Ectodermal cell (in vitro differentiated cells): Measurements from ENCODE around the gene MYH14.
"Not testable (repeated sequence)": the region's sequence is repeated elsewhere in the genome, so short reads cannot be mapped to it uniquely, and the experiment has no call there.

Experiments
- H3K27ac ChIP-seq: 2 replicates; pipeline ENCODE4 v1.7.0; 2013; ENCODE audit warnings: mild to moderate bottlenecking, low read depth, low read length; ENCODE audit not compliant: insufficient read depth, poor library complexity, severe bottlenecking
- H3K27me3 ChIP-seq: 2 replicates; pipeline ENCODE4 v1.7.0; 2013; ENCODE audit warnings: mild to moderate bottlenecking, low read length; ENCODE audit not compliant: insufficient read depth, control insufficient read depth, poor library complexity, severe bottlenecking
- H3K36me3 ChIP-seq: one replicate; pipeline ENCODE4 v1.7.0; 2013; ENCODE audit warnings: low read length; ENCODE audit not compliant: control insufficient read depth, insufficient read depth
- H3K4me1 ChIP-seq: one replicate; pipeline ENCODE4 v1.7.0; 2013; ENCODE audit warnings: low read length; ENCODE audit not compliant: control insufficient read depth, insufficient read depth
- H3K4me3 ChIP-seq: 2 replicates; pipeline ENCODE4 v1.7.0; 2013; ENCODE audit warnings: low read depth, low read length, control low read depth; ENCODE audit not compliant: insufficient read depth
- H3K9me3 ChIP-seq: 2 replicates; pipeline ENCODE4 v1.7.0; 2013; ENCODE audit warnings: mild to moderate bottlenecking, low read length, moderate library complexity; ENCODE audit not compliant: control insufficient read depth
- WGBS, 2 experiments: methylation state at CpG; one replicate each; pipeline ENCODE4 v1.1.7; 2013; ENCODE audit warnings: missing lambda C conversion rate in 2 of 2; 5-methylcytosine and 5-hydroxymethylcytosine counted together

Gene MYH14

DNA sequence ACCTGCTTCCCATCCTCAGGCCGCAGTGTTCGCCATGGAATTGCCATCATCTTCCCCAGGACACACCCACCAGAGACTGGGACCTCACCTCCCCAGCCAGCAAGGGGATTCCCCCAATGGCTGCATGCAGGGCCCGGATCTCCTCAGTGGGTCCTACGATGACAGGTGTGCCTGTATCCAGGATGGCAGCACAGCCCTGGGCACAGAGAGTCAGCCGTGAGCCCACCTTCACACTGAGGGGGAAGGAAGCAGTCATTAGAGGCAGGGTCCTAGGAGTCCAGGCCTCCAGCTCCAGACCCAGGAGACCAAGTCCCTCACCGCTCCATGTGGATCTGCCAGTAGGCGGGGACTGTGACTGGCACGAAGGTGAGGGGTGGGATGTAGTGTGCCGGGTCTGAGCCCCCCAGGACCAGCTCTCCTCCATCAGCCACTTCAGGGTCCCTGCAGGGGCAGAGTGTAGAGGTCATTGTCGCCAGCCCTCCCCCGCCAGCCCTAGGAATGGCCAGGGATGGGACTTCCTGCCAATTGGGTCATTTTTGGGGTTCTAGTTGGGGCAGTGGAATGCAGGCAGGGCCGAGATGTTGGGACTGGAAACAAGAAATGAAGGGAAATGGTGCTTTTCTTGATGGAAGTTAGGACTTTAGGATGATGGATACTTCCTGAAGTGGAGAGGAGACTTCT is 131.5 kb downstream of the MYH14 start:
- no peak overlapping the region for H3K27ac ChIP-seq
- no peaks in the 10 kb centered on the region for H3K36me3 ChIP-seq
- H3K9me3 ChIP-seq = no peaks in the 10 kb centered on the region
- 88 to 90% methylated on average over 12 of the region's 12 CpGs for WGBS, 2 experiments
- peaks cover 8% of the 10 kb centered on the region for H3K27me3 ChIP-seq
- H3K4me1 ChIP-seq = no peaks in the 10 kb centered on the region
- no peak overlapping the region for H3K4me3 ChIP-seq

DNA sequence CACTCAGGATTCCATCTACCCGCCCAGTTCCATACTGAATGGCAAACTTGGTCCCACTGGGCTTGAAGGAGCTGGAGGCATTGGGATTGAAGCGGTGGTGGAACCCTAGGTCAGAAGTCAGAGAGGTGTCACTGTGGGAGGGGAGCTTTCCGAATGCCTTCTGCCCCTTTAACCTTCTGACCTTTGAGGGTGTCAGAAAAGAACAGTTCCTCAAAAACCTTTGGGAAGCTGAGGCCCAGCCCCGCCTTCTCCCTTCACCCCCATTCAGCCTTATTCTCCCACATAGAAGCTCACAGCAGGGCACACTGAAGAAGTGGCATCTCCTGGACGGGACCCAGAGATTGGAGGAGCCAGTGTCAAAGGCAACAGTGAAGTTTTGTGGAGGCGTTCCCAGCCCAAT is 133.6 kb downstream of the MYH14 start:
- not testable (repeated sequence) for H3K27me3 ChIP-seq, H3K9me3 ChIP-seq, H3K36me3 ChIP-seq, H3K4me1 ChIP-seq, H3K4me3 ChIP-seq, H3K27ac ChIP-seq
- 77 to 81% methylated on average over 5 of the region's 6 CpGs for WGBS, 2 experiments

DNA sequence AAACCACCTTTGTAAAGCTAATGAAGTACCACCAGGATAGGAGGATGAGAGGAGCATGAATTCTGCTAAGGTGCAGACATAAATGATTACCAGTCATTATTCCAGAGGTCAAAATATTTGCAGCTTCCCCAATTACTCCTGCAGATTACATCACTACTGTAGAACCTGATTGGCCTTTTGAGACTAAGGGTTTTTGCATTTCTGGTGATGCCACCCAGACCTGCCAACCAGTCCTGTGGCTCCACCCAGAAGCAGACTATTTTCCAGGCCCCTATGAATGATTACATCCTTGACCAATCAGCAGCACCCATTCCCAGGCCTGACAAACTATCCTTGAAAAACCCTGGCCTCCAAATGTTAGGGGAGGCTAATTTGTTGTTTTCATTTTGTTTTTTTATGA is 136.9 kb downstream of the MYH14 start:
- no peaks in the 10 kb centered on the region for H3K27me3 ChIP-seq
- no peaks in the 10 kb centered on the region for H3K9me3 ChIP-seq
- no peaks in the 10 kb centered on the region for H3K36me3 ChIP-seq
- no peak overlapping the region for H3K27ac ChIP-seq
- no peak overlapping the region for H3K4me3 ChIP-seq
- H3K4me1 ChIP-seq = no peaks in the 10 kb centered on the region

- WGBS, 2 experiments = 88 to 89% methylated on average over 3 of the region's 3 CpGs
- H3K27ac ChIP-seq = no peak overlapping the region
- H3K27me3 ChIP-seq = no peaks in the 10 kb centered on the region
- H3K36me3 ChIP-seq = no peaks in the 10 kb centered on the region
- H3K9me3 ChIP-seq = no peaks in the 10 kb centered on the region
- no peak overlapping the region for H3K4me3 ChIP-seq
- no peaks in the 10 kb centered on the region for H3K4me1 ChIP-seq
Measured at GRCh38 chr19:50341091-50341564, 137.7 kb downstream of the MYH14 start.

DNA sequence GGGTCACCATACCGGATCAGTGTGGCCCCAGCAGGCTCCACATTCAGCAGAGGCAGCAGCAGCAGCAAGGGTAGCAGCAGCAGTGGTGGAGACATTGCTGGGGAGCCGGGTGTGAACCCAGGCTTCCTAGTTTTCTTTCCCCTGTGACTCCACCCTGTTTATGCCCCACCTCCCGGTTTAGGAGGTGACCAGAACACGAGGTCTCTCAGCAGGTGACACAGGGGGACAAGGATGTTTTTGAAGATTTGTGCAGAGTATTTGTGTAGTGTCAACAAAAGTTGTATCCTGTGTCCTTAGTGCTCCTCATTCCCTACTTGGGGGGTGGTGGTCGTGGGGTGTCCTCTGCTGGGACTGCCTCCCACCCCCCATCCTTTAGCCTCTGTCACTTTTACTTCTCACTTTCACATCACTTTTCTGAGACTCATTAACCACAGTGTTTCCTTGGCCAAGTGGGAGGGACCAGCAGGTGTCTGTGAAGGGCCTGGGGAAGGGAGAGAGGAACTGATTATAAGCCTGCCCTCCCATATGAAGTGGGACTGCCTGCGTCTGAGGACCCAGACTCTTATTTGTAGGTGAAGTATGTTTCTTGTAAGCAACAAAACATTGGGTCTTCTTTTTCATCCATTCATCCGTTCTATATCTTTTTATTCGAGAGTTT is 141.4 kb downstream of the MYH14 start:
- Histone ChIP-seq H3K4me3 (no peak overlapping the region), H3K36me3 (no peaks in the 10 kb centered on the region), H3K9me3 (no peaks in the 10 kb centered on the region), H3K4me1 (no peaks in the 10 kb centered on the region), H3K27me3 (no peaks in the 10 kb centered on the region), H3K27ac (no peak overlapping the region)
- 66 to 74% methylated on average over 8 of the region's 8 CpGs for WGBS, 2 experiments

GRCh38 chr19:50347089-50347581 is 143.7 kb downstream of the MYH14 start:
- H3K36me3 ChIP-seq, H3K9me3 ChIP-seq, H3K27ac ChIP-seq, H3K27me3 ChIP-seq, H3K4me3 ChIP-seq, H3K4me1 ChIP-seq: not testable (repeated sequence)
- 84% methylated on average over 7 of the region's 8 CpGs for WGBS, 2 experiments

DNA sequence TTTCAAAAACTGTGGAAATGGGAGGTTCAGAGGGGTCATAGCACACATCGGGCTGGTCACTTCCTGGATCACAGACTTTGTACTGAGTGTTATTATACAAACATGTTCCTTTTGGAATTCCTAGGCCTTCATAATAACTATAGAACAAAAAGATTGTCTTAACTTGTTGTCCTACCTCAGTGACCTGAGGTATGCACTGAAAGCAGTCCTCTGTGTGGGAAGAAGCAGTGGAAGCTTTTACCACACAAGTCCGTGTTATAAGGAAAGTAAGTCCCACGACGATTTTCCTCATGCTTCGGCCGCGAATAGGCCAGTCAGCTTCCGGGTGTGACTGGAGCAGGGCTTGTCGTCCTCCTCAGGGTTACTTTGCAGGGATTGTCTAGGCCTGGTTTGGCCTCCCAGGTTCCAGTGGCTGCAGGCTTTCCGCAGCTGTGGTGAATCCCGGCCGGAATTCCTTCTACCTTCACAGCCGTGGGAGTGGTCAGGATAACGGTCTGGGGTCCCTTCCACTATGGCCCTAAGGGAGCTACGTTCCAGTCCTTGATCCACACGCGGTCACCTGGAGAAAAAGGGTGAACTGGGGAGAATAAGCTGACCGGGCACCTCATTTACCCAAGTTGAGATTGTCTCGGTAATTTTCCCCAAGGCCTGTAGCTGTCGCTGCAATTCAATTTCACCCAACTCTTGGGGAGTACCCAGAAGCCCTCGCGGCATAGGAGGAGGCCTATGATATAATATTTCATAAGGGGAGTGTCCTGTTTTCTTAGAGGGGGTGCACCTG is 146.0 kb downstream of the MYH14 start:
- H3K27ac ChIP-seq = no peak overlapping the region

GRCh38 chr19:50352242-50352641 is 148.8 kb downstream of the MYH14 start:
- H3K27ac ChIP-seq = no peak overlapping the region
- H3K36me3 ChIP-seq = no peaks in the 10 kb centered on the region
- no peaks in the 10 kb centered on the region for H3K4me1 ChIP-seq
- H3K9me3 ChIP-seq = no peaks in the 10 kb centered on the region
- WGBS, 2 experiments = 70 to 74% methylated on average over 4 of the region's 4 CpGs
- H3K27me3 ChIP-seq = no peaks in the 10 kb centered on the region
- no peak overlapping the region for H3K4me3 ChIP-seq

More for the DNA sequence above, 146.0 kb downstream of the MYH14 start:
- Histone ChIP-seq H3K36me3 (no peaks in the 10 kb centered on the region), H3K9me3 (no peaks in the 10 kb centered on the region), H3K4me1 (no peaks in the 10 kb centered on the region), H3K27me3 (no peaks in the 10 kb centered on the region), H3K4me3 (no peak overlapping the region)
- 84% methylated on average over 20 to 22 of the region's 22 CpGs for WGBS, 2 experiments

GRCh38 chr19:50353487-50353880 is 150.1 kb downstream of the MYH14 start:
- H3K27ac ChIP-seq, H3K36me3 ChIP-seq, H3K27me3 ChIP-seq, H3K9me3 ChIP-seq, H3K4me1 ChIP-seq, H3K4me3 ChIP-seq: not testable (repeated sequence)
- WGBS, 2 experiments = 89 to 95% methylated on average over 7 of the region's 7 CpGs

DNA sequence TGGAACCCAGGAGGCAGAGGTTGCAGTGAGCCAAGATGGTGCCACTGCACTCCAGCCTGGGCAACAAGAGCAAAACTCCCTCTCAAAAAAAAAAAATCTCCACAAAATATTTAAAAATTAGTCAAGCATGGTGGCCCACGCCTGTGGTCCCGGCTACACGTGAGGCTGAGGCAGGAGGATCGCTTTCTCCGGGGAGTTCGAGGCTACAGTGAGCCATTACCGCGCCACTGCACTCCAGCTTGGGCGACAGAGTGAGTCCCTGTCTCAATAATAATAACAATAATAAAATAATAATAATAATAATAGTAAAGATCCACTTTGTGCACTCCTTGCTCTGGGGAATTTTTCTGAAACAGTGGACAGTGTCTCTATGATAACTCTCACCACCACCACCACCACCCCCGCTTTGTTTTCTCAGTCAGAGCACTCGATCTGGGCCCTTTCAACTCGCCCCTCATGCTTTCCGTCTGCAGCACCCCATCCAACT is 153.3 kb downstream of the MYH14 start:
- Histone ChIP-seq H3K4me3 (no peak overlapping the region), H3K27ac (no peak overlapping the region), H3K27me3 (no peaks in the 10 kb centered on the region), H3K4me1 (no peaks in the 10 kb centered on the region), H3K36me3 (no peaks in the 10 kb centered on the region), H3K9me3 (no peaks in the 10 kb centered on the region)
- WGBS, 2 experiments = 42 to 48% methylated on average over 12 to 13 of the region's 13 CpGs
